B cell (primary cell): ENCODE measurements around the gene ARHGAP1. TPM values are rescaled to one million over a fixed set of nuclear protein-coding genes. Genes with fewer than 3 reads are reported as not detected.

Experiments
- ATAC-seq: fragments of 200-7000 bp; cut with Tn5 transposase; one replicate; pipeline ENCODE4 v1.10.0; 2021; ENCODE audit warnings: low read depth, mild to moderate bottlenecking, moderate number of reproducible peaks, moderate library complexity
- CTCF ChIA-PET: fragments of 350-600 bp; sonication (Branson Sonifier 250); formaldehyde crosslinking; loops from one replicate; lab custom pipeline; 2021; ENCODE audit warnings: antibody characterized with exemption, inconsistent platforms; lab: Charles Lee
- POLR2A ChIA-PET: fragments of 350-600 bp; sonication (Branson Sonifier 250); formaldehyde crosslinking; loops from one replicate; lab custom pipeline; 2021; ENCODE audit warnings: antibody characterized with exemption; lab: Charles Lee
- DNase-seq: peaks from one replicate; pipeline ENCODE4 v3.0.0; 2013
- H2AFZ ChIP-seq: 2 replicates; pipeline ENCODE4 v1.6.1; 2012; ENCODE audit warnings: mild to moderate bottlenecking, low read depth, low read length; ENCODE audit not compliant: insufficient read depth, poor library complexity, severe bottlenecking
- H3K27ac ChIP-seq, 2 donors: 1 replicate in 1 of 2; 2 replicates in 1 of 2; pipeline ENCODE4 v1.5.1; 2012 to 2013; ENCODE audit warnings: low read length in 2 of 2, mild to moderate bottlenecking in 2 of 2, moderate library complexity in 1 of 2
- H3K27me3 ChIP-seq, 4 experiments: fragments of 200-600 bp in 1 of 4; sonication (generic) in 1 of 4; replicated peaks in 1 of 4; 1 replicate in 2 of 4; 2 replicates in 2 of 4; pipeline versions ENCODE4 v1.6.1 to v1.7.0; 2013 to 2016; ENCODE audit warnings: low read length in 3 of 4, mild to moderate bottlenecking in 2 of 4, mixed read lengths in 1 of 4, moderate library complexity in 1 of 4; ENCODE audit not compliant: insufficient read depth in 4 of 4, control insufficient read depth in 3 of 4; ENCODE audit errors: control extremely low read depth in 1 of 4
- H3K36me3 ChIP-seq, 2 experiments: replicated peaks in 1 of 2; 1 replicate in 1 of 2; 2 replicates in 1 of 2; pipeline versions ENCODE4 v1.6.1 to v1.7.1; 2013; ENCODE audit warnings: low read length in 1 of 2; ENCODE audit not compliant: insufficient read depth in 2 of 2, control insufficient read depth in 1 of 2; ENCODE audit errors: control extremely low read depth in 1 of 2, extremely low read depth in 1 of 2
- H3K4me1 ChIP-seq, 2 donors: fragments of 200-600 bp in 1 of 2; sonication (generic) in 1 of 2; 1 replicate in 1 of 2; 2 replicates in 1 of 2; pipeline versions ENCODE4 v1.5.1 to v1.6.1; 2013 to 2017; ENCODE audit warnings: low read length in 2 of 2; ENCODE audit not compliant: control insufficient read depth in 2 of 2, insufficient read depth in 2 of 2
- H3K4me2 ChIP-seq: replicated peaks from 2 replicates; pipeline ENCODE3; 2012; ENCODE audit warnings: mild to moderate bottlenecking, low read depth, low read length; ENCODE audit not compliant: poor library complexity, severe bottlenecking
- H3K4me3 ChIP-seq, 5 experiments: fragments of 200-600 bp in 1 of 5; sonication (generic) in 1 of 5; 1 replicate in 3 of 5; 2 replicates in 2 of 5; pipeline versions ENCODE4 v1.5.1 to v1.7.0; 2011 to 2016; ENCODE audit warnings: low read length in 4 of 5, mild to moderate bottlenecking in 4 of 5, low read depth in 2 of 5, control low read depth in 1 of 5, moderate library complexity in 1 of 5; ENCODE audit not compliant: insufficient read depth in 1 of 5; ENCODE audit errors: control extremely low read depth in 1 of 5, extremely low read depth in 1 of 5
- H3K79me2 ChIP-seq: fragments of 200-600 bp; sonication (generic); one replicate; pipeline ENCODE4 v1.6.0; 2016; ENCODE audit warnings: low read length; ENCODE audit not compliant: control insufficient read depth, insufficient read depth
- H3K9ac ChIP-seq: fragments of 200-600 bp; sonication (generic); 2 replicates; pipeline ENCODE4 v1.6.1; 2017; ENCODE audit warnings: mild to moderate bottlenecking, low read length, moderate library complexity
- H3K9me3 ChIP-seq, 3 donors: one replicate each; pipeline versions ENCODE4 v1.6.1 to v1.7.1; 2013; ENCODE audit warnings: low read length in 2 of 3; ENCODE audit not compliant: control insufficient read depth in 2 of 3, insufficient read depth in 1 of 3; ENCODE audit errors: control extremely low read depth in 1 of 3
- H4K20me1 ChIP-seq: 2 replicates; pipeline ENCODE4 v1.6.0; 2012; ENCODE audit warnings: mild to moderate bottlenecking, low read length; ENCODE audit not compliant: insufficient read depth, control insufficient read depth, poor library complexity, severe bottlenecking
- H3K27ac Mint-ChIP-seq: one replicate; pipeline ENCODE4 v1.8.0; 2021; ENCODE audit warnings: mixed read lengths
- H3K27me3 Mint-ChIP-seq: one replicate; pipeline ENCODE4 v1.8.0; 2021; ENCODE audit warnings: mixed read lengths
- H3K4me1 Mint-ChIP-seq: one replicate; pipeline ENCODE4 v1.8.0; 2021; ENCODE audit warnings: mixed read lengths
- H3K4me3 Mint-ChIP-seq: one replicate; pipeline ENCODE4 v1.8.0; 2021; ENCODE audit warnings: mixed read lengths
- H3K9me3 Mint-ChIP-seq: one replicate; pipeline ENCODE4 v1.8.0; 2022; ENCODE audit warnings: mixed read lengths; ENCODE audit not compliant: insufficient read depth
- CTCF ChIP-seq: fragments of 200-600 bp; IDR thresholded peaks from one replicate; pipeline ENCODE4 v1.8.0; 2022; ENCODE audit warnings: antibody characterized with exemption, mild to moderate bottlenecking
- EZH2 ChIP-seq: IDR thresholded peaks from 2 replicates; pipeline ENCODE4 v1.6.1; 2012; ENCODE audit warnings: borderline replicate concordance, low read depth, mild to moderate bottlenecking, moderate library complexity, low read length; ENCODE audit not compliant: insufficient read depth, poor library complexity, severe bottlenecking
- WGBS: methylation state at CpG from one replicate; pipeline ENCODE4 v1.1.5; 2013; ENCODE audit warnings: missing lambda C conversion rate; ENCODE audit not compliant: insufficient coverage; 5-methylcytosine and 5-hydroxymethylcytosine counted together
- intact Hi-C: fragments of 100-400 bp; cut with micrococcal nuclease; formaldehyde crosslinking; loops from one replicate; pipeline ENCODE4 v1.10.0; 2022
- polyA plus RNA-seq: library from polyadenylated mRNA; depleted of rRNA; stranded (reverse); fragments of >200 nt; gene quantifications from 2 replicates; pipeline ENCODE4 v1.2.3, GENCODE V29; 2012
- total RNA-seq, 2 donors: library from RNA; stranded (reverse); fragments of 120-200 nt in 1 of 2; gene quantifications; 1 replicate in 1 of 2; 2 replicates in 1 of 2; pipeline versions ENCODE4 v1.2.3 to v1.2.4, GENCODE V29; 2013 to 2022

Gene ARHGAP1
- total and polyA plus RNA-seq, 2 donors (not counting 1 experiment from before 2014, with no cell fraction given), result 33.9 to 55.0 TPM

GRCh38 chr11:46729110-46730027 is 28.9 kb upstream of the ARHGAP1 start:
- WGBS, result 93% methylated on average over 21 of the region's 24 CpGs
- CTCF ChIA-PET, result no interaction called here
- intact Hi-C loops, result no loop called here

More at GRCh38 chr11:46729110-46730027, 28.9 kb upstream of the ARHGAP1 start:
- H2AFZ ChIP-seq, result no peak overlapping the region
- TF ChIP-seq EZH2 (no peak), CTCF (no peak)
- no peaks in the 10 kb centered on the region for H3K4me1 ChIP-seq
- Mint-ChIP-seq H3K9me3 (no peaks in the 10 kb centered on the region), H3K27ac (no peak overlapping the region), H3K4me1 (no peaks in the 10 kb centered on the region), H3K4me3 (no peak overlapping the region), H3K27me3 (no peaks in the 10 kb centered on the region)
- no peaks in the 10 kb centered on the region for H4K20me1 ChIP-seq
- H3K9me3 ChIP-seq, result no peaks in the 10 kb centered on the region
- DNase-seq, result no peak
- no peak for ATAC-seq
- H3K27me3 ChIP-seq, result no peaks in the 10 kb centered on the region
- H3K27ac ChIP-seq, result no peak overlapping the region
- H3K4me3 ChIP-seq, result no peak overlapping the region
- H3K36me3 ChIP-seq, result no peaks in the 10 kb centered on the region
- POLR2A ChIA-PET, result no interaction called here
- H3K9ac ChIP-seq, result no peak overlapping the region
- no peak overlapping the region for H3K4me2 ChIP-seq
- H3K79me2 ChIP-seq, result no peaks in the 10 kb centered on the region
